Omental fat pad (tissue), 4 donors: ENCODE measurements around the gene ARSB. TPM values are rescaled to one million over a fixed set of nuclear protein-coding genes. Genes with fewer than 3 reads are reported as not detected.

Source experiments
- ATAC-seq: fragments of 150-250 bp; one replicate; pipeline ENCODE4 v1.9.1; 2016; ENCODE audit warnings: mild to moderate bottlenecking, moderate library complexity; ENCODE audit not compliant: low FRiP score
- DNase-seq: peaks from one replicate; pipeline ENCODE4 v3.0.0-alpha.2; 2019; ENCODE audit warnings: low spot score
- CTCF ChIP-seq, 3 donors: fragments of 450-650 bp; IDR thresholded peaks; one replicate each; pipeline ENCODE4 v1.5.1; 2016 to 2017; ENCODE audit warnings: antibody characterized with exemption in 3 of 3, mild to moderate bottlenecking in 3 of 3, moderate library complexity in 2 of 3
- total RNA-seq, 4 donors: library from RNA; depleted of rRNA; stranded (reverse); fragments of >200 nt; gene quantifications; one replicate each; pipeline ENCODE4 v1.1.0, GENCODE V29; 2016

The ARSB gene
- total RNA-seq, 4 donors from 2014 or later, result 15.4 to 22.7 (median 15.8) TPM

- DNase-seq (no peak), ATAC-seq (no peak)
- TF ChIP-seq CTCF (IDR thresholded peaks at IDR 0.05), result no peak
Measured at GRCh38 chr5:78893940-78894677, 91.0 kb downstream of the ARSB start.

GRCh38 chr5:78890667-78891379 lies 94.3 kb downstream of the ARSB start:
- no peak for ATAC-seq
- no peak for DNase-seq
- TF ChIP-seq CTCF (IDR thresholded peaks at IDR 0.05), result no peak

GRCh38 chr5:78889369-78890140 lies 95.6 kb downstream of the ARSB start:
- TF ChIP-seq CTCF (IDR thresholded peaks at IDR 0.05), result no peak
- no peak for ATAC-seq
- no peak for DNase-seq

- ATAC-seq, result no peak
- no peak for DNase-seq
- no peak for TF ChIP-seq CTCF (IDR thresholded peaks at IDR 0.05)
Measured at GRCh38 chr5:78888580-78889368, 96.3 kb downstream of the ARSB start.

- ATAC-seq (no peak), DNase-seq (no peak)
- no peak for TF ChIP-seq CTCF (IDR thresholded peaks at IDR 0.05)
Measured at GRCh38 chr5:78887384-78888118, 97.6 kb downstream of the ARSB start.
